HepG2 (cell line): ENCODE results near the gene ORMDL3. TPM values are rescaled to one million over a fixed set of nuclear protein-coding genes. Genes with fewer than 3 reads are reported as not detected.

Experiments used
- CC2D1A ChIP-seq: sonication (generic); formaldehyde crosslinking; IDR thresholded peaks from 2 replicates; pipeline ENCODE4 v1.8.1; 2023; ENCODE audit warnings: mild to moderate bottlenecking, missing genetic modification reagents
- EEA1 ChIP-seq: sonication (generic); formaldehyde crosslinking; IDR thresholded peaks from 2 replicates; pipeline ENCODE4 v1.5.1; 2020; ENCODE audit warnings: mild to moderate bottlenecking, missing genetic modification reagents, borderline replicate concordance
- HDAC1 ChIP-seq: sonication (generic); formaldehyde crosslinking; IDR thresholded peaks from 2 replicates; pipeline ENCODE4 v1.5.1; 2020; ENCODE audit warnings: mild to moderate bottlenecking, missing genetic modification reagents
- MEIS2 ChIP-seq: sonication (generic); formaldehyde crosslinking; IDR thresholded peaks from 2 replicates; pipeline ENCODE4 v1.9.0; 2021; ENCODE audit warnings: mild to moderate bottlenecking, missing genetic modification reagents
- NKX3-1 ChIP-seq: sonication (generic); formaldehyde crosslinking; IDR thresholded peaks from 2 replicates; pipeline ENCODE4 v1.5.0; 2020; ENCODE audit warnings: missing genetic modification reagents
- SIX1 ChIP-seq: sonication (generic); formaldehyde crosslinking; IDR thresholded peaks from 2 replicates; pipeline ENCODE4 v1.4.0; 2020; ENCODE audit warnings: missing genetic modification reagents, borderline replicate concordance
- SYNCRIP ChIP-seq: fragments of 200-400 bp; formaldehyde crosslinking; IDR thresholded peaks from 2 replicates; pipeline ENCODE4 v1.6.1; 2018; ENCODE audit warnings: mild to moderate bottlenecking, low read depth, low read length; ENCODE audit not compliant: insufficient read depth
- ZNF138 ChIP-seq: sonication (generic); formaldehyde crosslinking; IDR thresholded peaks from 2 replicates; pipeline ENCODE4 v1.5.0; 2020; ENCODE audit warnings: mild to moderate bottlenecking, low read depth, missing genetic modification reagents
- ZNF274 ChIP-seq: sonication (generic); formaldehyde crosslinking; IDR thresholded peaks from 2 replicates; pipeline ENCODE4 v1.5.1; 2020; ENCODE audit warnings: mild to moderate bottlenecking, missing genetic modification reagents
- ZNF496 ChIP-seq: sonication (generic); formaldehyde crosslinking; IDR thresholded peaks from 2 replicates; pipeline ENCODE4 v1.8.1; 2023; ENCODE audit warnings: mild to moderate bottlenecking, moderate library complexity, missing genetic modification reagents; ENCODE audit not compliant: insufficient replicate concordance
- ZNF572 ChIP-seq: sonication (generic); formaldehyde crosslinking; IDR thresholded peaks from 2 replicates; pipeline ENCODE4 v1.5.1; 2020; ENCODE audit warnings: mild to moderate bottlenecking, missing genetic modification reagents
- ZNF615 ChIP-seq: sonication (generic); formaldehyde crosslinking; IDR thresholded peaks from 2 replicates; pipeline ENCODE4 v1.5.0; 2020; ENCODE audit warnings: mild to moderate bottlenecking, missing genetic modification reagents, borderline replicate concordance
- polyA plus RNA-seq, 8 experiments: library from polyadenylated mRNA; depleted of rRNA in 3 of 8; stranded (reverse) in 7 of 8; unstranded in 1 of 8; fragments of >200 nt; fragmentation: Illumina TruSeq in 4 of 8; extraction: Trizol in 4 of 8; gene quantifications; 2 replicates each; pipeline versions ENCODE4 v1.2.1 to v1.2.3, GENCODE V29; 2011 to 2016; ENCODE audit warnings: low read depth in 4 of 8, missing spikeins in 1 of 8, mixed read lengths in 1 of 8; ENCODE audit not compliant: insufficient read depth in 1 of 8
- total RNA-seq, 5 experiments: library from RNA; depleted of rRNA; stranded (reverse); fragments of >200 nt; fragmentation: Illumina TruSeq; extraction: Trizol; gene quantifications; 2 replicates each; pipeline ENCODE4 v1.2.3, GENCODE V29; 2016; ENCODE audit warnings: low read depth in 1 of 5
- TF ChIP-seq, protein P1 (sequence below): IDR thresholded peaks from 2 replicates; pipeline ENCODE4 v1.4.0; 2020; ENCODE audit warnings: mild to moderate bottlenecking, missing genetic modification reagents
- TF ChIP-seq, protein P2 (sequence below), 2 experiments: fragments of 450-650 bp in 1 of 2; sonication (generic) in 1 of 2; formaldehyde crosslinking; IDR thresholded peaks; 2 replicates each; pipeline versions ENCODE4 v1.5.0 to v1.8.0; 2020 to 2022; ENCODE audit warnings: mild to moderate bottlenecking in 1 of 2, missing genetic modification reagents in 1 of 2
- TF ChIP-seq, protein P3 (sequence below): sonication (generic); formaldehyde crosslinking; IDR thresholded peaks from 2 replicates; pipeline ENCODE4 v1.5.1; 2020; ENCODE audit warnings: mild to moderate bottlenecking, missing genetic modification reagents, borderline replicate concordance

ORMDL3 gene
- total and polyA plus RNA-seq, 2 of the 13 experiments (the other 11 are each of a cell fraction or from before 2014, with no cell fraction given) = 181 to 384 TPM

DNA sequence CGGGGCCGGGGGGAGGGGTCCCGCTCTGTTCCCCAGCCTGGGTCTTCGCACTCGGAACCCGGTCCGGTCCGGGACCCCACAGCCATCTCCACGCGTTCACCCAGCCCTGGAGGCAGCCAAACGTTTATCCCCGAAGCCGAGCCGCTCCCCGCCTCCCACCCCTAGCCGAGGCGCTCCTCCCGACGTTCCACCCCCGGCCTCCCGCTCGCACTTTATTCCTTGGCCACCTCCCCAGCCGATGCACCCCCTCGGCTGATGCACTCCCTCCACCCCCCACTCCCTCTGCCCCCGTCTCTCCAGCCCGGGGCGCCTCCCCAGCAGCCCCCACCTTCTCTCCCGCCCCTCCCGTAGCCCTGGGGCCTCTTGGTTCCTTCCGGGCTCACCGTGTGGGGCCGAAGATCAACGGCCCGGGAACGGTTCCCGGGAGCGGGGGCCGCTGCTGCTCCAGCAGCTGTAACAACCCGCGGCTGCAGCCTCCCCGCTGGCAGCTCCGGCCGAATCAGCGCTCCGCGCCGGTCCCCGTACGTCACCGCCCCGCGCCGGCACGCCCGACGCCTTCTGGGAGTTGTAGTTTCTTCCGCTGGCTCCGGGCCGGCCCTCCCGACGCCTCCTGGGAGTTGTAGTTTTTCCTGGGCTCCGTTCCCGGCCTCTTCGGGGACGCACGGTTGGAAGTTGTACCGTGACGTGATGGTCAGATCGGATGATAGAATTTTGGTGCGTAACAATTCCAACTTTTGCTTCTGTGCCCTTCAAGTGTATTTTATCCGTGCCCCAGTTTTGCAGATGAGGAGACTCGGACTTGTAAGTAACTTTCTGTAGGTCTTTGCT is at the start of gene ORMDL3, which contains the start of gene LRRC3C (continued):
- TF ChIP-seq, protein P1, sequence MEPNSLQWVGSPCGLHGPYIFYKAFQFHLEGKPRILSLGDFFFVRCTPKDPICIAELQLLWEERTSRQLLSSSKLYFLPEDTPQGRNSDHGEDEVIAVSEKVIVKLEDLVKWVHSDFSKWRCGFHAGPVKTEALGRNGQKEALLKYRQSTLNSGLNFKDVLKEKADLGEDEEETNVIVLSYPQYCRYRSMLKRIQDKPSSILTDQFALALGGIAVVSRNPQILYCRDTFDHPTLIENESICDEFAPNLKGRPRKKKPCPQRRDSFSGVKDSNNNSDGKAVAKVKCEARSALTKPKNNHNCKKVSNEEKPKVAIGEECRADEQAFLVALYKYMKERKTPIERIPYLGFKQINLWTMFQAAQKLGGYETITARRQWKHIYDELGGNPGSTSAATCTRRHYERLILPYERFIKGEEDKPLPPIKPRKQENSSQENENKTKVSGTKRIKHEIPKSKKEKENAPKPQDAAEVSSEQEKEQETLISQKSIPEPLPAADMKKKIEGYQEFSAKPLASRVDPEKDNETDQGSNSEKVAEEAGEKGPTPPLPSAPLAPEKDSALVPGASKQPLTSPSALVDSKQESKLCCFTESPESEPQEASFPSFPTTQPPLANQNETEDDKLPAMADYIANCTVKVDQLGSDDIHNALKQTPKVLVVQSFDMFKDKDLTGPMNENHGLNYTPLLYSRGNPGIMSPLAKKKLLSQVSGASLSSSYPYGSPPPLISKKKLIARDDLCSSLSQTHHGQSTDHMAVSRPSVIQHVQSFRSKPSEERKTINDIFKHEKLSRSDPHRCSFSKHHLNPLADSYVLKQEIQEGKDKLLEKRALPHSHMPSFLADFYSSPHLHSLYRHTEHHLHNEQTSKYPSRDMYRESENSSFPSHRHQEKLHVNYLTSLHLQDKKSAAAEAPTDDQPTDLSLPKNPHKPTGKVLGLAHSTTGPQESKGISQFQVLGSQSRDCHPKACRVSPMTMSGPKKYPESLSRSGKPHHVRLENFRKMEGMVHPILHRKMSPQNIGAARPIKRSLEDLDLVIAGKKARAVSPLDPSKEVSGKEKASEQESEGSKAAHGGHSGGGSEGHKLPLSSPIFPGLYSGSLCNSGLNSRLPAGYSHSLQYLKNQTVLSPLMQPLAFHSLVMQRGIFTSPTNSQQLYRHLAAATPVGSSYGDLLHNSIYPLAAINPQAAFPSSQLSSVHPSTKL (CRISPR knock-in tag) = peak; percentile 36
- TF ChIP-seq ZNF274 (CRISPR knock-in tag) (no peak), EEA1 (peak; percentile 67; the same call in 1 of the 2 replicates), ZNF138 (CRISPR knock-in tag) (peak; percentile 25; the same call in 1 of the 2 replicates), CC2D1A (CRISPR knock-in tag) (no peak), ZNF572 (CRISPR knock-in tag) (0 out of 2 replicates have a peak, but pooled peaks have one; percentile 10), NKX3-1 (peak; percentile 56), ZNF615 (CRISPR knock-in tag) (0 out of 2 replicates have a peak, but pooled peaks have one; percentile 7), SIX1 (CRISPR knock-in tag) (no peak; the same call in 1 of the 2 replicates), SYNCRIP (no peak), HDAC1 (CRISPR knock-in tag) (peak; percentile 82), MEIS2 (CRISPR knock-in tag) (0 out of 2 replicates have a peak, but pooled peaks have one; percentile 14), ZNF496 (no peak)
- TF ChIP-seq, protein P2, sequence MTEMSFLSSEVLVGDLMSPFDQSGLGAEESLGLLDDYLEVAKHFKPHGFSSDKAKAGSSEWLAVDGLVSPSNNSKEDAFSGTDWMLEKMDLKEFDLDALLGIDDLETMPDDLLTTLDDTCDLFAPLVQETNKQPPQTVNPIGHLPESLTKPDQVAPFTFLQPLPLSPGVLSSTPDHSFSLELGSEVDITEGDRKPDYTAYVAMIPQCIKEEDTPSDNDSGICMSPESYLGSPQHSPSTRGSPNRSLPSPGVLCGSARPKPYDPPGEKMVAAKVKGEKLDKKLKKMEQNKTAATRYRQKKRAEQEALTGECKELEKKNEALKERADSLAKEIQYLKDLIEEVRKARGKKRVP (CRISPR knock-in tag; IDR thresholded peaks at IDR 0.05) = peak in 1 of 2 experiments; percentile 80; a peak in 2 of 4 replicates
- TF ChIP-seq, protein P3, sequence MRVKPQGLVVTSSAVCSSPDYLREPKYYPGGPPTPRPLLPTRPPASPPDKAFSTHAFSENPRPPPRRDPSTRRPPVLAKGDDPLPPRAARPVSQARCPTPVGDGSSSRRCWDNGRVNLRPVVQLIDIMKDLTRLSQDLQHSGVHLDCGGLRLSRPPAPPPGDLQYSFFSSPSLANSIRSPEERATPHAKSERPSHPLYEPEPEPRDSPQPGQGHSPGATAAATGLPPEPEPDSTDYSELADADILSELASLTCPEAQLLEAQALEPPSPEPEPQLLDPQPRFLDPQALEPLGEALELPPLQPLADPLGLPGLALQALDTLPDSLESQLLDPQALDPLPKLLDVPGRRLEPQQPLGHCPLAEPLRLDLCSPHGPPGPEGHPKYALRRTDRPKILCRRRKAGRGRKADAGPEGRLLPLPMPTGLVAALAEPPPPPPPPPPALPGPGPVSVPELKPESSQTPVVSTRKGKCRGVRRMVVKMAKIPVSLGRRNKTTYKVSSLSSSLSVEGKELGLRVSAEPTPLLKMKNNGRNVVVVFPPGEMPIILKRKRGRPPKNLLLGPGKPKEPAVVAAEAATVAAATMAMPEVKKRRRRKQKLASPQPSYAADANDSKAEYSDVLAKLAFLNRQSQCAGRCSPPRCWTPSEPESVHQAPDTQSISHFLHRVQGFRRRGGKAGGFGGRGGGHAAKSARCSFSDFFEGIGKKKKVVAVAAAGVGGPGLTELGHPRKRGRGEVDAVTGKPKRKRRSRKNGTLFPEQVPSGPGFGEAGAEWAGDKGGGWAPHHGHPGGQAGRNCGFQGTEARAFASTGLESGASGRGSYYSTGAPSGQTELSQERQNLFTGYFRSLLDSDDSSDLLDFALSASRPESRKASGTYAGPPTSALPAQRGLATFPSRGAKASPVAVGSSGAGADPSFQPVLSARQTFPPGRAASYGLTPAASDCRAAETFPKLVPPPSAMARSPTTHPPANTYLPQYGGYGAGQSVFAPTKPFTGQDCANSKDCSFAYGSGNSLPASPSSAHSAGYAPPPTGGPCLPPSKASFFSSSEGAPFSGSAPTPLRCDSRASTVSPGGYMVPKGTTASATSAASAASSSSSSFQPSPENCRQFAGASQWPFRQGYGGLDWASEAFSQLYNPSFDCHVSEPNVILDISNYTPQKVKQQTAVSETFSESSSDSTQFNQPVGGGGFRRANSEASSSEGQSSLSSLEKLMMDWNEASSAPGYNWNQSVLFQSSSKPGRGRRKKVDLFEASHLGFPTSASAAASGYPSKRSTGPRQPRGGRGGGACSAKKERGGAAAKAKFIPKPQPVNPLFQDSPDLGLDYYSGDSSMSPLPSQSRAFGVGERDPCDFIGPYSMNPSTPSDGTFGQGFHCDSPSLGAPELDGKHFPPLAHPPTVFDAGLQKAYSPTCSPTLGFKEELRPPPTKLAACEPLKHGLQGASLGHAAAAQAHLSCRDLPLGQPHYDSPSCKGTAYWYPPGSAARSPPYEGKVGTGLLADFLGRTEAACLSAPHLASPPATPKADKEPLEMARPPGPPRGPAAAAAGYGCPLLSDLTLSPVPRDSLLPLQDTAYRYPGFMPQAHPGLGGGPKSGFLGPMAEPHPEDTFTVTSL (CRISPR knock-in tag) = peak; percentile 57; the same call in 1 of the 2 replicates
